GM08714 (cell line): ENCODE results near the gene PLAC8L1.

Experiments used
- H3K4me3 ChIP-seq: fragments of 200-500 bp; sonication (Bioruptor generic); 2 replicates; pipeline ENCODE4 v1.5.1; 2014; ENCODE audit warnings: mild to moderate bottlenecking, low read length, inconsistent platforms
- ZNF274 ChIP-seq: IDR thresholded peaks from 2 replicates; pipeline ENCODE4 v1.6.1; 2012; ENCODE audit warnings: mild to moderate bottlenecking, low read depth, low read length

PLAC8L1 gene

DNA sequence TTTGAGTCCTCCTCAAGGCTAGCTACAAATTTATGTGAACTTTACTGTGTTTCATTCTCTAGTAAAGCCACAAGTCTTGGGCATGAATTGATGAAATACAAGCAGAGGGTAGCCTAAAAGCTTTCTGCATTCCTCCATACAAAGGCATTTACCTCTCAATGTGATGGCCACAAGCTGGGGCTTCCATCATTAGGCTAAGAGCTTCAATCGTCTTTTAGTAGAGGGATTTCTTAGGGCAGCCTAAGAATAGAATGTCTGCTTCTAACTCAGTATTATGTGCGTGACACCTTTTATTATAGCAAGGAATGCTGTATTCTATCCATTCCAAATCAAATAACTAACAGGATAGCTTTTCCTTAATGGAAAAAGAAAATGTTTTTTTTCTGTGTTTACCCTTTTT lies 3.7 kb downstream of the PLAC8L1 start:
- TF ChIP-seq ZNF274 = no peak
- no peak overlapping the region for H3K4me3 ChIP-seq

DNA sequence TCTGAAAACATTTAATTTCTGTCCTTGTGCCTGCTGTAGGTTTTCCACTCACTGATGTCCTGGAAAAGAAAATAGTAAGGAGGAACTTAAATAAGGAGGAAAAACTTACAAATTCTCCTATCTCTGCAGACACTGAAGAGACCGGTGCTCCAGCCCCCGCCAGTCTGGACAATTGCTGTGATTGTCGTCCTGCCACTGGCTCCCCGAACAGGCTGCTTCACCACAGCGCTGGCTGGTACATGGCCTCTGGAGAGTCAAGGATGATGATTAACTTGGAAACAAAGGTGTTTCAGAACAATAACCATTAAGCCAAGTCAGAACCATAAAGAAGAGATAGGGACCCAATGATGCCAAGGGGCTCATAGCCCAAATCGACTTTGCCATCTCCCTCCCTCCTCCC lies 7.3 kb downstream of the PLAC8L1 start:
- TF ChIP-seq ZNF274 = no peak
- no peak overlapping the region for H3K4me3 ChIP-seq

DNA sequence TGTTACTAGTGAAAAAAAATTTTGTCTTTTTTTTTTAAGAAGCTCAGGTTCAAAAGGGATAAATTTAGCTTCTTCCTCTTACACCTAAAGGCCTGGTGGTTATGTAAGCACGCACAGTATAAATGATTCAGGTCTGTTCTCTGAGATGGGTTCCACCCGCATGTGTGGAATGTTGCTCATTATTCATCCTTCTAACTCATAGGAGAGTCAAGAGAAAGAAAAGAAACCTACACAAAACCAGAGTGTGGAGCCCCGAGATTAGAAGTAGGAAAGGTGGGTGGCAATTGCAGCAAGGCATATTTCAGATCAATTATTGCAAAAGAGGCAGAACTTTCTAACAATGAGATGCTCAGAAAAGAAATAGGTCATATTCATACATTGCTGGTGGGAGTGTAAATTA lies 13.5 kb downstream of the PLAC8L1 start:
- TF ChIP-seq ZNF274 = no peak
- H3K4me3 ChIP-seq = no peak overlapping the region

DNA sequence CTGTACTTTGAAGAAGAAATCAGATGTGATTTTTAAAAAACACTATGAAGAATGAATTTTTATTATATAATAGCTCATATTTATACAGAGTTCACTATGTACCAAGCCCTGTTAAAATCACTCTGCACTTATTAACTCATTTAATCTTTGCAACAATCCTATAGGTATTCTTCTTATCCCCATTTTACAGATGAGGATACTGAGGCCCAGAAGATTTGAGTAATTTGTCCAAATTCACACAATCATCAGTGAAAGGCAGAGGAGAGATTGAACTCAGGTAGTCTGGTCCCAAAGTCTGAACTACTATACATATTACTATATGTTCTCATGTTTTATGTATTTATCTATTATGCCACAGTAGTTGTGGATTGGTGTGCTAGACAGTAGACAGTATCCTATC lies 16.1 kb downstream of the PLAC8L1 start:
- no peak overlapping the region for H3K4me3 ChIP-seq
- TF ChIP-seq ZNF274 = no peak

DNA sequence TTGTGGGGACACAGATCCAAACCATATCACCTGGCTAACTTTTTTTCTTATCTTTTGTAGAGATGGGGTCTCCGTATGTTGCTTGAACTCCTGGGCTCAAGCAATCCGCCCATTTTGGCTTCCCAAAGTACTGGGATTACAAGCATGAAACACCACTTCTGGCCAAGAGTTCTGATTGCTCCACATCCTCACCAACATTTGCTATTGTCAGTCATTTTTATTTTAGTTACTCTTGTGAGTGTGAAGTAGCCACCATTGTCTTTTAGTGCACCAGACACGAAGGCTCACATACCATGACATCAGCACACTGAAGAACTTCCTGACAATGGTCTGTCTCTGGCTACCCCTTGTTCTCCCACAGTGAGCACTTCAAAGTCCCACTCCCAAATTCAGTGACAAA lies 17.3 kb downstream of the PLAC8L1 start:
- no peak overlapping the region for H3K4me3 ChIP-seq
- TF ChIP-seq ZNF274 = no peak

DNA sequence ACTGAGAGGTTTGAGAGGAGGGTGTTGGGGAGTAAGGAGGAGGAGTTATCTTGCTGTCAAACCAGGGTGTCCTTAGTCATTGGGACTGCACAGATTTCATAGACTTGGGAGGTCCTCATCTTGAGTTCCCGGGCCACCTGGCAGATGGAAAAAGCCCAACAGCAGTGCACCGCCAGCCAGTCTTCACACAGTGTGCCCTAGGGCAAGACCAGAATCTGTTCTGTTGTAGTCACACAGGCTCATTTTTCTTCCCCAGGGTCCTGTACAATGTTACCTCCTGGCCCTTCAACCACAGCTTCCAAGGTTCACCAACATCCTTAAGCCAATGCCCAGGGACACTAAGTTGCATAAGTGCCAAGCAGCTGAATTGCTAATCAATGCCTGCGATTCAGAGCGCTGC lies 21.0 kb downstream of the PLAC8L1 start:
- H3K4me3 ChIP-seq = no peak overlapping the region
- no peak for TF ChIP-seq ZNF274

DNA sequence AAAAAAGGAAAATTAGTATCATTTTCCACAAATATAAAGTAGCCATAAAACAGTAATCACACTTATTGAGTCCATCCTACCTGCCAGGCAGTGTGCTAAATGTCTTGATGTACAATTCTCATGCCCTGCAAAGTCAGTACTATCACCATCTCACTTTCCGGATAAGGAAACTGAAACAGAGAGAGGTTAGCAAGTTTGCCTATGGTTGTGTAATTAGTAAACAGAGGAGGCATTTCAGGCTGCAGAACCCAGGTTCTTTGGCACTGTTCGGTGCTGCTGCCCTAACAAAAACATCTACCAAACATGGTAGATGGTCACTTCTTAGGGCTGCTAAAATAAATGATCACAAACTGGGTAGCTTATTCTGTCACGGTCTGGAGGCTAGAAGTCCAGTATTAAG lies 22.6 kb downstream of the PLAC8L1 start:
- no peak overlapping the region for H3K4me3 ChIP-seq
- no peak for TF ChIP-seq ZNF274

DNA sequence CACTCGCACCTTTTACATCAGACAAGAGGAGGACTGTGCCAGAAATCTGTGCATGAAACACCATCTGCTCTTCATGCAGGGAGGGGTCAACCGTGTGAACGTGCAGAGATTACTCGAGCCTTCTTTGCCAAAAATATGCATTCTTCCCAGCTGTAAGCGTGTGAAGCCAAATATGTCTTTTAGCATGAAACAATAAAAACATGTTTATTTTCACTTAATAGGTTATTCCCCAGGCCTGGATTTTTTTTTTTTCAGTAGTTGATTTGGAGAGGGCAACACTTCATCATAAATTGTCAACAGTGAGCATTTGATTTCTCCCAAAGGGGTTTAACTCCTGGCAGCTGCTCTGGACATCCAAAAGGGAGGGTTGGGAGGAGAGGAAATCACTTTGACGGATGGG lies 23.8 kb downstream of the PLAC8L1 start:
- TF ChIP-seq ZNF274 = no peak
- no peak overlapping the region for H3K4me3 ChIP-seq

DNA sequence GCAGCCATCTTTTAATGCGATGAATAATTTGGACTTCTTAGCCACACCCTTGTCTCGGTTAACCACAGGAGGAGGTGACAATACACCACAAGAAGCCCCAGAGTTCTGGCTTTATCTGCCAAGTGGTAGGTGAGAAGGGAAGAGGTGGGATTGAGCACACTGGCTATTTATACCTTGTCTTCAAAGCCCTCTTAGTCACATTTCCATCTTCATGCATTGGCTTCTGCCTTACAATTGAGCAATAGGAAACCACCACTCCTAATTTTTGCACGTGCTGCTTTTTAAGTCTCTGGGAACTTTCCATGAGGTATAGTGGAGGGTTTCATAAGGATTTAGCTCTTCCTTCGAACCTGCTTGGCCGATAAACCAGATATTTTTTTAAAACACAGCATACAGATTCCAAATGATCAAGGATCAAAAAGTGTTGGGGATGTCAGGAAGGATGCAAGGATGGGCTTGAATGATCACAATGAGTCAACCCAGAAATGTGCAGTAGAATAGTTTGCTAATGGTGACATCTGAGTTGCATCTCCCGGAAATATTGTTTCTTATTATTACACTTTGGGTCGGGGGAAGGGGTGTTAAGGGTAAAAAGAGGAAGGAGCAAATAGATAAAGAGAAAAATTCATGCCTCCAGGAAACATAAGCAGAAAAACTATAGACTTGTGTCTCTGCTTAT lies 25.5 kb downstream of the PLAC8L1 start:
- H3K4me3 ChIP-seq = no peak overlapping the region
- no peak for TF ChIP-seq ZNF274

DNA sequence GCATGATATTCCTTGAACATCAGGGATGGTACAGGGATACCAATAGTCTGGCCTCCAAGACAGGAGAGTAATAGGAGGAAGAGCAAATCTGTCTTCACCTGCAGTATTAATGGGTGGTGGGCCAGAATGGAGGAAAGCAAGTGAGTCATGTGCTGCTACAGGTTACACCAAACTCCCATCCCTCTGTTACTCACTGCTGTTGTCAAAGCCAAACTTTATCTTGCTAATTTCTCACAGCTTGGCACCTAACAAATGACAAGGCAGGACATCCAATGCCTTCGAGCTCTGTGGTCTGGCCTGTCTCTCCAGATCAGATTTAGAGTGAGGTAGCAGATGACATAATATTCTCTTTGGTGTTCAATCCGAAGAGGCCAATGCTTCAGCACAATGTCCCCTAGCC lies 26.8 kb downstream of the PLAC8L1 start:
- H3K4me3 ChIP-seq = no peak overlapping the region
- no peak for TF ChIP-seq ZNF274

DNA sequence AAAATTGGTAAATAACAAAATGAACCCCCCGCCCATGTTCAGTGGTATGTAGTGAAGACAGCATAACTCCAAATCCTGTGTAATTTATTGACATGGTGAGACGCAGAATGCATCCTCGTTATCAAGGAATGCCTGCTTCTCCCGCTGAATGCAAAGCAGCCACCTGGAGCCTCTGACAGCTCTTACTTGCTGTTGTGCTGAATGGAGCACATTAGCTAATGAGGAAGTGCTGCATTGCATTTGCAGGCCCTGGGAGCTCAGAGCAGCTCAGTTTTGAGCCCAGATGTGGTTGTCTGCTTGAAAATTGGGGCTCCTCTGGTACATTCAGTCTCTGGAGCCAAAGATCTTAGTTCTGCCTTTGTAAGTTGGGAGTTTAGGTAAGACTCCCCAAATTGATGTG lies 28.9 kb downstream of the PLAC8L1 start:
- no peak for TF ChIP-seq ZNF274
- H3K4me3 ChIP-seq = no peak overlapping the region

DNA sequence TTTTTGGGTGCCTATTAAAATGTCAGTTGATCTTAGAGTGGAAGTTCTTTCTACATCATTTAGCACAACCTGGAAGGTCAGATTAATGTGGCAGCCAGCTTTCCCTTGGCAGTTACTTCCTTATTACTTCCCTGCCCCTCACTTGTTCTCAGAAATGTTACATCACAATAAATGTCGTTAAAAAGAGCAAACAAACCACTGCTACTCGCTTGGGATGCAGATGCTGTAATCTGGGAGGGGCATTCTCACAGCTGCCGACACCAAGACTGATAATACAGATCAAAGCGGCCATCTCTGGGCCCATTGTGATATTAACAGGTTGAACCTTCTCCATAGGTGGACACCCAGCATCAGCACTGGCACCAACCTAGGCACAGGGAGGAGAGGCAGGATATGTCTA lies 29.3 kb downstream of the PLAC8L1 start:
- no peak for TF ChIP-seq ZNF274
- no peak overlapping the region for H3K4me3 ChIP-seq

DNA sequence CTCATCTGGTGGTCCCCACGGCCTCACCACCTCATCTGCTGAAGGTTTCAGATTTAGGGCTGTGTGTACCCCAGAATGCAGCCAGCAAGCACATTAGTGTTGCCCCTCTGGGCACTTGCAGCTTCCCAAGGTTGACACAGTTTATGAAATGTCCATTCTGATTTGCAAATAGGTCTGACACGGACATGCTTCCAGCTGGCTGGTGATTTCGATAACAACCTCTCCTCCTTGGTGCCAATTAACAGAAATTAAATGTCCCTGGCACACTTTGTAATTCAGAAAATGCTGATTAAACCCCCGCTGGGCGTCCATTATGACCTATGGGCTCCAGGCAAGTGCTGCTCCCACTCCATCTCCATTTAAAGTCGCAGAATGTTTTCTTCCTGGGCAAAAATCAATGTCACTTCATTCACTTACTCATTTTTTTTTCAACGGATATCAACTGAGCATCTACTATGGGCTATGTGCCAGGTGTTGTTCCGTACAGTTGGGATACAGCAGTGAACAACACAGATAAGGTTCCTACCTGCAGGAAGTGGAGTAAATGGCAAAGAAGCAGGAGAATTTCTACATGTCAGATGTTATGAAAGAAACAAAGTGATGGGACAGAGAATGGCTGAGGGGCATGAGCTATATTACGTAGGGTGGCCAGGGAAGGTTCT lies 32.0 kb downstream of the PLAC8L1 start:
- H3K4me3 ChIP-seq = no peak overlapping the region
- TF ChIP-seq ZNF274 = no peak

DNA sequence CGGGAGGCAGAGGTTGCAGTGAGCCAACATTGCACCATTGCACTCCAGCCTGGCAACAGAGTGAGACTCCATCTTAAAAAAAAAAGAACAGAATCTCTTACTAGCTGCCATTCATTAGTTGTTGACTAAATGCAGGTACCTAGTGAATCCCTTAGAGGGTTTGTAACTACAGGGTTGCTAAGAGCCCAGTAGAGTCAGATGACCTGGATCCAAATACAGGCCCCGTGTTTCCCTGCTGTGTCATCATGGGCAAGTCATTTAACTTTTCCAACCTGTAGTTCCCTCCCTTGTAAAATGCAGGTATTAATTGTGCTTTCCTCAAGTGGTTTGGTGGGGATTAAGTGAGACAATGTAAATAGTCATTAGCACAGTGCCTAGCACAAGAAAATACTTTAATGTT lies 32.8 kb downstream of the PLAC8L1 start:
- H3K4me3 ChIP-seq = no peak overlapping the region
- no peak for TF ChIP-seq ZNF274

DNA sequence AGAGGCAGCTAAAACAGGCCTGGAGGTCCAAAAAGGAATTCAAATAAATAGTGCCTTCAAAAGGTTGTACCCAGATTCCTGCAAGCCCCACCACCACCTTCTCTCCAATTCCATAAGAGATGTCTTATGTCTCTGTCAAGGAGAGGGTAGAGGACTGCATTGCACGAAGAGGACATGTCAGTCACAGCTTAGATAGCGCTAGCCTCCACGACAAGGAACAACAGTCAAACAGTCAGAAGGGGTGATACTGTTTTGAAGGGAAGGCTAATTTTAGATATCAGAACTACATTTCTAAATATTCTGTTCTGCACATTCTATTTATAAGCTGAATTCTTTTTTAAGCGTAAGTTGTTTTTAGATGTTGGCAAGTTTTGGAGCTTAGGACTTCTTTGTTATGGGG lies 34.2 kb downstream of the PLAC8L1 start:
- TF ChIP-seq ZNF274 = no peak
- no peak overlapping the region for H3K4me3 ChIP-seq

DNA sequence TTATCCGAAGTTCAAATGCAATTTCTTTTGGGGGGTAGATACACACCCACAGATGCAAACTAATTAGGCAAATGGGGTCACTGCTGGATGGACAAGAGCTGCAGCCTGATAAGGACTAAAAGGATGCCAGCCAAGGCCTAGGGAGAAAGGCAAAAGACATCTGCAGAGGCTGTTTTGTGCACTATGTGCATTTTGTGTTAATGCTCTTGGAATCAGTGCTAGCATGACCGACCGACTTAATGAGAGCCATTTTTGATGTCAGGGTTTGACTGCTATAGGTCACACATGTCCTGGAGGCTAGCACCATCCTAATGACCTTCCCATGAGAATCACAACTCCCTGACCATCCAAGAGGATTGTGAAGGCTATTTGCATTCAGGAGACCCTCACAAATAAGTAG lies 34.6 kb downstream of the PLAC8L1 start:
- H3K4me3 ChIP-seq = no peak overlapping the region
- no peak for TF ChIP-seq ZNF274
